Endodermal cell (in vitro differentiated cells): ENCODE measurements around the gene CCDC54. TPM values are rescaled to one million over a fixed set of nuclear protein-coding genes. Genes with fewer than 3 reads are reported as not detected.

Source experiments
- DNase-seq: peaks from one replicate; pipeline ENCODE4 v3.0.0-alpha.2; 2017
- H3K27ac ChIP-seq: 2 replicates; pipeline ENCODE4 v1.5.1; 2013; ENCODE audit warnings: mild to moderate bottlenecking, low read depth, low read length, moderate library complexity
- H3K27me3 ChIP-seq: 2 replicates; pipeline ENCODE4 v1.6.1; 2013; ENCODE audit warnings: mild to moderate bottlenecking, low read length, moderate library complexity; ENCODE audit not compliant: insufficient read depth, control insufficient read depth, poor library complexity, severe bottlenecking
- H3K36me3 ChIP-seq: 2 replicates; pipeline ENCODE4 v1.7.0; 2013; ENCODE audit warnings: mild to moderate bottlenecking, low read length, moderate library complexity; ENCODE audit not compliant: control insufficient read depth, insufficient read depth
- H3K4me1 ChIP-seq: one replicate; pipeline ENCODE4 v1.7.0; 2013; ENCODE audit warnings: low read length; ENCODE audit not compliant: control insufficient read depth, insufficient read depth
- H3K4me3 ChIP-seq: 2 replicates; pipeline ENCODE4 v1.5.1; 2013; ENCODE audit warnings: mild to moderate bottlenecking, low read length, moderate library complexity
- H3K9ac ChIP-seq: 2 replicates; pipeline ENCODE4 v1.6.1; 2013; ENCODE audit warnings: mild to moderate bottlenecking, low read length, moderate library complexity; ENCODE audit not compliant: poor library complexity, severe bottlenecking; ENCODE audit errors: extremely low read depth
- H3K9me3 ChIP-seq: 2 replicates; pipeline ENCODE4 v1.6.1; 2013; ENCODE audit warnings: mild to moderate bottlenecking, low read length, moderate library complexity; ENCODE audit not compliant: control insufficient read depth
- H3K27ac Mint-ChIP-seq: 2 replicates; pipeline ENCODE4 v1.8.0; 2020; ENCODE audit warnings: mixed read lengths
- H3K27me3 Mint-ChIP-seq: 2 replicates; pipeline ENCODE4 v1.8.0; 2021; ENCODE audit warnings: mild to moderate bottlenecking, mixed read lengths; ENCODE audit not compliant: insufficient read depth
- H3K36me3 Mint-ChIP-seq: 2 replicates; pipeline ENCODE4 v1.8.0; 2020; ENCODE audit warnings: low read depth, mixed read lengths
- H3K4me1 Mint-ChIP-seq: 2 replicates; pipeline ENCODE4 v1.8.0; 2020; ENCODE audit warnings: mixed read lengths
- H3K4me3 Mint-ChIP-seq: 2 replicates; pipeline ENCODE4 v1.8.0; 2020; ENCODE audit warnings: mild to moderate bottlenecking, moderate library complexity, mixed read lengths
- H3K9me3 Mint-ChIP-seq: 2 replicates; pipeline ENCODE4 v1.8.0; 2020; ENCODE audit warnings: mild to moderate bottlenecking, mixed read lengths
- WGBS, 2 experiments: methylation state at CpG; one replicate each; pipeline versions ENCODE4 v1.1.5 to v1.1.7; 2013; ENCODE audit warnings: missing lambda C conversion rate in 2 of 2, mixed read lengths in 1 of 2; ENCODE audit not compliant: insufficient coverage in 1 of 2, insufficient read length in 1 of 2; 5-methylcytosine and 5-hydroxymethylcytosine counted together
- total RNA-seq, 2 donors: library from RNA; stranded (reverse); fragmentation: NEBNext Ultra II Directional in 1 of 2; extraction: Animal tissue kit (Norgen Biotek cat#: 25700) in 1 of 2; gene quantifications; 2 replicates in 1 of 2; 3 replicates in 1 of 2; pipeline ENCODE4 v1.2.1, GENCODE V29; 2021
- TF ChIP-seq, protein P1 (sequence below): fragments of 200-600 bp; sonication (generic); conservative IDR thresholded peaks from 2 replicates; pipeline ENCODE4 v1.5.0; 2021; ENCODE audit warnings: antibody characterized with exemption, mild to moderate bottlenecking

CCDC54 gene
- total RNA-seq, 2 donors from 2014 or later, result not detected

- WGBS, 2 experiments, result no CpG with 5 or more reads among the region's 1 CpG
- peaks cover 2% of the 10 kb centered on the region for H3K9me3 Mint-ChIP-seq
Measured at GRCh38 chr3:107414325-107414964, 37.2 kb downstream of the CCDC54 start.

GRCh38 chr3:107416138-107416537 lies 38.9 kb downstream of the CCDC54 start:
- no peak overlapping the region for H3K27ac Mint-ChIP-seq

More at GRCh38 chr3:107414325-107414964, 37.2 kb downstream of the CCDC54 start:
- TF ChIP-seq, protein P1, sequence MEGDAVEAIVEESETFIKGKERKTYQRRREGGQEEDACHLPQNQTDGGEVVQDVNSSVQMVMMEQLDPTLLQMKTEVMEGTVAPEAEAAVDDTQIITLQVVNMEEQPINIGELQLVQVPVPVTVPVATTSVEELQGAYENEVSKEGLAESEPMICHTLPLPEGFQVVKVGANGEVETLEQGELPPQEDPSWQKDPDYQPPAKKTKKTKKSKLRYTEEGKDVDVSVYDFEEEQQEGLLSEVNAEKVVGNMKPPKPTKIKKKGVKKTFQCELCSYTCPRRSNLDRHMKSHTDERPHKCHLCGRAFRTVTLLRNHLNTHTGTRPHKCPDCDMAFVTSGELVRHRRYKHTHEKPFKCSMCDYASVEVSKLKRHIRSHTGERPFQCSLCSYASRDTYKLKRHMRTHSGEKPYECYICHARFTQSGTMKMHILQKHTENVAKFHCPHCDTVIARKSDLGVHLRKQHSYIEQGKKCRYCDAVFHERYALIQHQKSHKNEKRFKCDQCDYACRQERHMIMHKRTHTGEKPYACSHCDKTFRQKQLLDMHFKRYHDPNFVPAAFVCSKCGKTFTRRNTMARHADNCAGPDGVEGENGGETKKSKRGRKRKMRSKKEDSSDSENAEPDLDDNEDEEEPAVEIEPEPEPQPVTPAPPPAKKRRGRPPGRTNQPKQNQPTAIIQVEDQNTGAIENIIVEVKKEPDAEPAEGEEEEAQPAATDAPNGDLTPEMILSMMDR, result no peak
- no peaks in the 10 kb centered on the region for H3K27me3 ChIP-seq
- no peak for DNase-seq
- no peaks in the 10 kb centered on the region for H3K4me1 ChIP-seq
- no peaks in the 10 kb centered on the region for H3K36me3 ChIP-seq
- H3K9ac ChIP-seq, result no peak overlapping the region
- Mint-ChIP-seq H3K36me3 (no peaks in the 10 kb centered on the region), H3K27ac (no peak overlapping the region), H3K4me1 (no peaks in the 10 kb centered on the region), H3K4me3 (no peak overlapping the region), H3K27me3 (no peaks in the 10 kb centered on the region)
- peaks cover 10% of the 10 kb centered on the region for H3K9me3 ChIP-seq
- no peak overlapping the region for H3K4me3 ChIP-seq
- no peak overlapping the region for H3K27ac ChIP-seq

DNA sequence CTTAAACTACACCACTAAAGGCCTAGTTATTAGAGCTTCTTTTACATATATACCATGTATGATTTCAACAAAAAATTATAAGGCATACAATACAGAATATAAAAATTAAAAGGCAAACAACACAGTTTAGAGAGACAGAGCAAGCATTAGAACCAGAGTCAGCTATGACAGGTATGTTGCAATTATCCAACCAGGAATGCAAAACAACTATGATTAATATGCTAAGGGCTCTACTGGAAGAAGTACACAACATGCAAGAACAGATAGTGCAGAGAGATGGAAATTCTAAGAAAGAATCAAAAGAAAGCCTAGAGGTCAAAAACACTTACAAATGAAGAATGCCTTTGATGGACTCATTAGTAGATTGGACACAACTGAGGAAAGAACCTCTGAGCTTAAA lies 39.6 kb downstream of the CCDC54 start:
- Mint-ChIP-seq H3K4me3 (no peak overlapping the region), H3K9me3 (no peaks in the 10 kb centered on the region), H3K36me3 (no peaks in the 10 kb centered on the region), H3K27me3 (no peaks in the 10 kb centered on the region), H3K4me1 (peaks cover 2% of the 10 kb centered on the region), H3K27ac (no peak overlapping the region)
- no peak overlapping the region for H3K4me3 ChIP-seq
- H3K9ac ChIP-seq, result no peak overlapping the region
- TF ChIP-seq, protein P1, result no peak
- H3K4me1 ChIP-seq, result no peaks in the 10 kb centered on the region
- H3K9me3 ChIP-seq, result no peaks in the 10 kb centered on the region
- H3K36me3 ChIP-seq, result no peaks in the 10 kb centered on the region
- no peak for DNase-seq
- no peaks in the 10 kb centered on the region for H3K27me3 ChIP-seq
- H3K27ac ChIP-seq, result no peak overlapping the region

More at GRCh38 chr3:107416138-107416537, 38.9 kb downstream of the CCDC54 start:
- DNase-seq, result no peak
- no peaks in the 10 kb centered on the region for H3K27me3 Mint-ChIP-seq
- TF ChIP-seq, protein P1, result no peak
- H3K4me1 Mint-ChIP-seq, result peaks cover 2% of the 10 kb centered on the region
- no peaks in the 10 kb centered on the region for H3K9me3 ChIP-seq
- H3K9me3 Mint-ChIP-seq, result no peaks in the 10 kb centered on the region
- H3K27me3 ChIP-seq, result no peaks in the 10 kb centered on the region
- no peaks in the 10 kb centered on the region for H3K36me3 ChIP-seq
- H3K4me3 ChIP-seq, result no peak overlapping the region
- no peak overlapping the region for H3K27ac ChIP-seq
- no peaks in the 10 kb centered on the region for H3K4me1 ChIP-seq
- WGBS, 2 experiments, result 82 to 92% methylated on average over 3 of the region's 3 CpGs
- H3K9ac ChIP-seq, result no peak overlapping the region
- no peak overlapping the region for H3K4me3 Mint-ChIP-seq
- H3K36me3 Mint-ChIP-seq, result no peaks in the 10 kb centered on the region
